ENCODE measurements around the gene SFMBT2.

GRCh38 chr10:7117177-7117799 lies 293.5 kb downstream of the SFMBT2 start:
- TF ChIP-seq CTCF (conservative IDR thresholded peaks at IDR 0.05; ENCODE audit: low read depth, low read length) (no peak), CEBPB (IDR thresholded peaks at IDR 0.05; ENCODE audit: low read depth, low read length) (no peak), RFX5 (IDR thresholded peaks at IDR 0.05; ENCODE audit: low read depth, low read length) (no peak), POLR2A (IDR thresholded peaks at IDR 0.05; ENCODE audit: low read depth, low read length) (no peak), RAD21 (IDR thresholded peaks at IDR 0.05; ENCODE audit: low read length) (no peak), MAFK (IDR thresholded peaks at IDR 0.05; ENCODE audit: low read depth, low read length) (no peak), RCOR1 (IDR thresholded peaks at IDR 0.05; ENCODE audit: insufficient replicate concordance, low read length) (no peak), FOS (IDR thresholded peaks at IDR 0.05; ENCODE audit: low read depth, low read length) (no peak), SMC3 (IDR thresholded peaks at IDR 0.05; ENCODE audit: low read depth, low read length) (no peak), CHD1 (IDR thresholded peaks at IDR 0.05; ENCODE audit: low read depth, low read length) (no peak), BHLHE40 (IDR thresholded peaks at IDR 0.05; ENCODE audit: low read depth, low read length) (no peak)
- TF ChIP-seq, protein P1, sequence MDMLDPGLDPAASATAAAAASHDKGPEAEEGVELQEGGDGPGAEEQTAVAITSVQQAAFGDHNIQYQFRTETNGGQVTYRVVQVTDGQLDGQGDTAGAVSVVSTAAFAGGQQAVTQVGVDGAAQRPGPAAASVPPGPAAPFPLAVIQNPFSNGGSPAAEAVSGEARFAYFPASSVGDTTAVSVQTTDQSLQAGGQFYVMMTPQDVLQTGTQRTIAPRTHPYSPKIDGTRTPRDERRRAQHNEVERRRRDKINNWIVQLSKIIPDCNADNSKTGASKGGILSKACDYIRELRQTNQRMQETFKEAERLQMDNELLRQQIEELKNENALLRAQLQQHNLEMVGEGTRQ (IDR thresholded peaks at IDR 0.05; ENCODE audit: low read depth, low read length): no peak

Measured in IMR-90 (cell line).